Right renal pelvis (tissue), 4 donors: ENCODE measurements around the gene DPH3. TPM values are rescaled to one million over a fixed set of nuclear protein-coding genes. Genes with fewer than 3 reads are reported as not detected.
"Not testable (repeated sequence)": the region's sequence is repeated elsewhere in the genome, so short reads cannot be mapped to it uniquely, and the experiment has no call there.

ENCODE experiments used
- DNase-seq, 4 donors: peaks; one replicate each; pipeline ENCODE4 v3.0.0-alpha.2; 2013; ENCODE audit warnings: low read depth in 4 of 4, low spot score in 3 of 4, missing footprints in 1 of 4
- polyA plus RNA-seq, 4 donors: library from polyadenylated mRNA; unstranded; fragments of 120-200 nt; gene quantifications; one replicate each; pipeline ENCODE4 v1.2.1, GENCODE V29; 2013; ENCODE audit not compliant: insufficient read length in 4 of 4

The DPH3 gene
- 10 to 100 TPM; 26.6 to 30.6 (median 29.1) TPM for polyA plus RNA-seq

GRCh38 chr3:16264708-16265454 is at the start of gene DPH3, which contains the start of gene OXNAD1:
Gene DPH3, minus strand, starts transcription at chr3:16264943. Its CDS starts 67 bp downstream, at chr3:16264876.
Gene OXNAD1, plus strand, starts transcription at chr3:16265212. Its CDS starts 5,741 bp downstream, at chr3:16270953.
- DNase-seq: peak; percentile 98 to 99 (median 99)

GRCh38 chr3:16313886-16314645 is 49.3 kb upstream of the DPH3 start:
- DNase-seq: no peak

- DNase-seq: no peak
Observed at GRCh38 chr3:16311960-16312451, 47.3 kb upstream of the DPH3 start.

- DNase-seq: not testable (repeated sequence)
Observed at GRCh38 chr3:16310486-16310885, 45.7 kb upstream of the DPH3 start.

- DNase-seq: no peak
Observed at GRCh38 chr3:16309558-16309957, 44.8 kb upstream of the DPH3 start.

- no peak for DNase-seq
Observed at GRCh38 chr3:16308727-16309126, 44.0 kb upstream of the DPH3 start.

GRCh38 chr3:16307832-16308531 is 43.2 kb upstream of the DPH3 start:
- no peak for DNase-seq

GRCh38 chr3:16305111-16305541 is 40.4 kb upstream of the DPH3 start:
- no peak for DNase-seq

GRCh38 chr3:16304061-16305010 is 39.6 kb upstream of the DPH3 start:
- no peak for DNase-seq

- DNase-seq: no peak
Observed at GRCh38 chr3:16303037-16303575, 38.4 kb upstream of the DPH3 start.

- no peak for DNase-seq
Observed at GRCh38 chr3:16302082-16302631, 37.4 kb upstream of the DPH3 start.

GRCh38 chr3:16301507-16301906 is 36.8 kb upstream of the DPH3 start:
- no peak for DNase-seq

- no peak for DNase-seq
Observed at GRCh38 chr3:16300881-16301359, 36.2 kb upstream of the DPH3 start.

- DNase-seq: no peak
Observed at GRCh38 chr3:16300307-16300706, 35.6 kb upstream of the DPH3 start.

- DNase-seq: no peak
Observed at GRCh38 chr3:16299746-16300145, 35.0 kb upstream of the DPH3 start.

- DNase-seq: no peak
Observed at GRCh38 chr3:16298891-16299290, 34.1 kb upstream of the DPH3 start.

- DNase-seq: no peak
Observed at GRCh38 chr3:16297997-16298885, 33.5 kb upstream of the DPH3 start.

GRCh38 chr3:16295298-16295890 is 30.7 kb upstream of the DPH3 start:
- DNase-seq: no peak
